HCT116 (cell line): ENCODE data around the gene GDAP1L1. TPM values are rescaled to one million over a fixed set of nuclear protein-coding genes. Genes with fewer than 3 reads are reported as not detected.
A peak's percentile ranks its signal among the peaks of the same experiment; 100 is the strongest.

Experiments
- ATAC-seq: fragments of 200-7000 bp; cut with Tn5 transposase; 2 replicates; pipeline ENCODE4 v1.9.1; 2020; ENCODE audit warnings: mild to moderate bottlenecking, moderate library complexity
- BruUV-seq: library from RNA; stranded (reverse); fragments of 400-500 nt; replicated peaks from 2 replicates; lab custom pipeline; 2021; lab: Mats Ljungman, UMichigan
- CTCF ChIA-PET: fragments of 300-600 bp; sonication (Branson Sonifier 250); formaldehyde crosslinking; loops from one replicate; lab custom pipeline; 2021; ENCODE audit warnings: antibody characterized with exemption; lab: Charles Lee
- POLR2A ChIA-PET: fragments of 300-600, 350-600 bp; sonication (Branson Sonifier 250); formaldehyde crosslinking; loops from one replicate; lab custom pipeline; 2021; ENCODE audit warnings: antibody characterized with exemption; lab: Charles Lee
- RAD21 ChIA-PET, 2 experiments: fragments of 300-600 bp; sonication (Branson Sonifier 250); formaldehyde crosslinking; loops; one replicate each; lab custom pipeline; 2023; ENCODE audit warnings: low total read pairs in 2 of 2; ENCODE audit not compliant: uncharacterized antibody in 2 of 2, unreplicated experiment in 2 of 2, low non-redundant PET in 1 of 2; lab: Charles Lee
- DNase-seq: peaks from one replicate; pipeline ENCODE4 v3.0.0-alpha.2; 2010; ENCODE audit warnings: low read depth, low spot score
- H2AFZ ChIP-seq: fragments of 200-600 bp; shearing (Covaris generic), sonication (generic); 2 replicates; pipeline ENCODE4 v1.6.1; 2017; ENCODE audit warnings: low read depth, mixed run types, mixed read lengths, antibody characterized with exemption, low read length; ENCODE audit not compliant: poor library complexity, severe bottlenecking
- H3K27ac ChIP-seq: 2 replicates; pipeline ENCODE4 v1.5.1; 2012; ENCODE audit warnings: low read depth, low read length
- H3K27me3 ChIP-seq: fragments of 200-600 bp; sonication (generic); 2 replicates; pipeline ENCODE4 v1.6.1; 2016; ENCODE audit warnings: mixed run types, low read length, mixed read lengths; ENCODE audit not compliant: insufficient read depth
- H3K36me3 ChIP-seq, 2 experiments: fragments of 200-500 bp in 1 of 2; fragments of 200-600 bp in 1 of 2; sonication (Bioruptor generic) in 1 of 2; sonication (generic) in 1 of 2; 2 replicates each; pipeline versions ENCODE4 v1.5.1 to v1.6.1; 2014 to 2016; ENCODE audit warnings: low read length in 2 of 2, inconsistent platforms in 1 of 2, mixed read lengths in 1 of 2, mixed run types in 1 of 2; ENCODE audit not compliant: insufficient read depth in 2 of 2, control insufficient read depth in 1 of 2
- H3K4me1 ChIP-seq, 2 experiments: fragments of 200-600 bp in 1 of 2; sonication (generic) in 1 of 2; 2 replicates each; pipeline versions ENCODE4 v1.5.1 to v1.6.1; 2012 to 2017; ENCODE audit warnings: low read length in 2 of 2, inconsistent platforms in 1 of 2, mild to moderate bottlenecking in 1 of 2, mixed read lengths in 1 of 2, mixed run types in 1 of 2, moderate library complexity in 1 of 2; ENCODE audit not compliant: insufficient read depth in 2 of 2, control insufficient read depth in 1 of 2
- H3K4me2 ChIP-seq: fragments of 200-600 bp; sonication (generic); 2 replicates; pipeline ENCODE4 v1.6.1; 2017; ENCODE audit warnings: mixed run types, low read length, mixed read lengths
- H3K4me3 ChIP-seq, 2 experiments: fragments of 200-600 bp in 1 of 2; sonication (generic) in 1 of 2; replicated peaks in 1 of 2; 2 replicates each; pipeline ENCODE4 v1.5.1; 2011 to 2016; ENCODE audit warnings: low read length in 2 of 2, control low read depth in 1 of 2, low read depth in 1 of 2, mild to moderate bottlenecking in 1 of 2, mixed read lengths in 1 of 2, mixed run types in 1 of 2
- H3K79me2 ChIP-seq: fragments of 200-600 bp; sonication (generic); 2 replicates; pipeline ENCODE4 v1.6.1; 2017; ENCODE audit warnings: mild to moderate bottlenecking, mixed run types, low read length, moderate library complexity, mixed read lengths; ENCODE audit not compliant: insufficient read depth
- H3K9ac ChIP-seq: fragments of 200-600 bp; sonication (generic); 2 replicates; pipeline ENCODE4 v1.6.1; 2016; ENCODE audit warnings: low read length, mixed read lengths
- H3K9me2 ChIP-seq: fragments of 200-600 bp; sonication (generic), shearing (Covaris generic); 2 replicates; pipeline ENCODE4 v1.6.1; 2017; ENCODE audit warnings: mixed run types, mild to moderate bottlenecking, moderate library complexity; ENCODE audit not compliant: insufficient read depth
- H3K9me3 ChIP-seq, 2 experiments: fragments of 200-500 bp in 1 of 2; fragments of 200-600 bp in 1 of 2; sonication (Bioruptor generic) in 1 of 2; sonication (generic) in 1 of 2; 2 replicates each; pipeline ENCODE4 v1.6.1; 2014 to 2017; ENCODE audit warnings: low read length in 2 of 2, mixed read lengths in 2 of 2, inconsistent platforms in 1 of 2, low read depth in 1 of 2, mild to moderate bottlenecking in 1 of 2, mixed run types in 1 of 2, moderate library complexity in 1 of 2; ENCODE audit not compliant: control insufficient read depth in 1 of 2, insufficient read depth in 1 of 2
- H4K20me1 ChIP-seq: fragments of 200-600 bp; sonication (generic), shearing (Covaris generic); 2 replicates; pipeline ENCODE4 v1.6.1; 2017; ENCODE audit warnings: mixed run types, mild to moderate bottlenecking, moderate library complexity; ENCODE audit not compliant: insufficient read depth
- ATF3 ChIP-seq: IDR thresholded peaks from 2 replicates; pipeline ENCODE4 v1.6.1; 2012
- CBX3 ChIP-seq: IDR thresholded peaks from 2 replicates; pipeline ENCODE4 v1.6.1; 2012; ENCODE audit warnings: low read depth
- CTCF ChIP-seq, 3 experiments: fragments of 200-600 bp in 1 of 3; sonication (generic) in 1 of 3; IDR thresholded peaks in 2 of 3; conservative IDR thresholded peaks in 1 of 3; 2 replicates each; pipeline ENCODE4 v1.5.1; 2012 to 2017; ENCODE audit warnings: low read depth in 2 of 3, low read length in 2 of 3, antibody characterized with exemption in 1 of 3, borderline replicate concordance in 1 of 3, control low read depth in 1 of 3, mild to moderate bottlenecking in 1 of 3, mixed read lengths in 1 of 3, mixed run types in 1 of 3, moderate library complexity in 1 of 3; ENCODE audit not compliant: insufficient read depth in 1 of 3
- EZH2 ChIP-seq: fragments of 200-600 bp; sonication (generic); IDR thresholded peaks from 2 replicates; pipeline ENCODE4 v1.6.1; 2017; ENCODE audit warnings: antibody characterized with exemption, mixed run types
- FOSL1 ChIP-seq: IDR thresholded peaks from 2 replicates; pipeline ENCODE4 v1.6.1; 2012; ENCODE audit warnings: low read depth
- JUND ChIP-seq: IDR thresholded peaks from 2 replicates; pipeline ENCODE4 v1.6.1; 2012
- POLR2AphosphoS5 ChIP-seq: IDR thresholded peaks from 2 replicates; pipeline ENCODE4 v1.6.1; 2011; ENCODE audit warnings: mild to moderate bottlenecking, low read depth, low read length, moderate library complexity
- RAD21 ChIP-seq: IDR thresholded peaks from 2 replicates; pipeline ENCODE4 v1.6.1; 2012; ENCODE audit warnings: low read depth, mild to moderate bottlenecking
- SP1 ChIP-seq: IDR thresholded peaks from 2 replicates; pipeline ENCODE4 v1.6.1; 2012; ENCODE audit warnings: low read depth
- TCF7L2 ChIP-seq: IDR thresholded peaks from 2 replicates; pipeline ENCODE4 v1.7.0; 2011; ENCODE audit warnings: borderline replicate concordance, inconsistent platforms; ENCODE audit not compliant: insufficient read depth, insufficient read length; ENCODE audit errors: extremely low read depth
- ZFX ChIP-seq: fragments of 450-650 bp; IDR thresholded peaks from 2 replicates; pipeline ENCODE4 v1.6.1; 2017
- intact Hi-C: fragments of 100-400 bp; cut with micrococcal nuclease; formaldehyde crosslinking; loops from 2 replicates; pipeline ENCODE4 v1.10.0; 2022
- total RNA-seq: library from RNA; stranded (reverse); gene quantifications from one replicate; pipeline ENCODE4 v1.2.1, GENCODE V29; 2021; ENCODE audit not compliant: unreplicated experiment
- TF ChIP-seq, protein P1 (sequence below): IDR thresholded peaks from 2 replicates; pipeline ENCODE4 v1.6.1; 2011; ENCODE audit warnings: mild to moderate bottlenecking, low read length, moderate library complexity; ENCODE audit not compliant: insufficient replicate concordance; ENCODE audit errors: extremely low read depth
- TF ChIP-seq, protein P2 (sequence below): IDR thresholded peaks from 2 replicates; pipeline ENCODE4 v1.6.1; 2012; ENCODE audit warnings: low read depth

The GDAP1L1 gene
- total RNA-seq, 1 experiment from 2014 or later, result not detected

- TF ChIP-seq POLR2AphosphoS5 (no peak), FOSL1 (no peak), ZFX (no peak), JUND (no peak)
- TF ChIP-seq, protein P1, sequence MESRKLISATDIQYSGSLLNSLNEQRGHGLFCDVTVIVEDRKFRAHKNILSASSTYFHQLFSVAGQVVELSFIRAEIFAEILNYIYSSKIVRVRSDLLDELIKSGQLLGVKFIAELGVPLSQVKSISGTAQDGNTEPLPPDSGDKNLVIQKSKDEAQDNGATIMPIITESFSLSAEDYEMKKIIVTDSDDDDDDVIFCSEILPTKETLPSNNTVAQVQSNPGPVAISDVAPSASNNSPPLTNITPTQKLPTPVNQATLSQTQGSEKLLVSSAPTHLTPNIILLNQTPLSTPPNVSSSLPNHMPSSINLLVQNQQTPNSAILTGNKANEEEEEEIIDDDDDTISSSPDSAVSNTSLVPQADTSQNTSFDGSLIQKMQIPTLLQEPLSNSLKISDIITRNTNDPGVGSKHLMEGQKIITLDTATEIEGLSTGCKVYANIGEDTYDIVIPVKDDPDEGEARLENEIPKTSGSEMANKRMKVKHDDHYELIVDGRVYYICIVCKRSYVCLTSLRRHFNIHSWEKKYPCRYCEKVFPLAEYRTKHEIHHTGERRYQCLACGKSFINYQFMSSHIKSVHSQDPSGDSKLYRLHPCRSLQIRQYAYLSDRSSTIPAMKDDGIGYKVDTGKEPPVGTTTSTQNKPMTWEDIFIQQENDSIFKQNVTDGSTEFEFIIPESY, result no peak
These were observed 46.1 kb upstream of the GDAP1L1 start (continued) for GRCh38 chr20:44200983-44201382.

DNA sequence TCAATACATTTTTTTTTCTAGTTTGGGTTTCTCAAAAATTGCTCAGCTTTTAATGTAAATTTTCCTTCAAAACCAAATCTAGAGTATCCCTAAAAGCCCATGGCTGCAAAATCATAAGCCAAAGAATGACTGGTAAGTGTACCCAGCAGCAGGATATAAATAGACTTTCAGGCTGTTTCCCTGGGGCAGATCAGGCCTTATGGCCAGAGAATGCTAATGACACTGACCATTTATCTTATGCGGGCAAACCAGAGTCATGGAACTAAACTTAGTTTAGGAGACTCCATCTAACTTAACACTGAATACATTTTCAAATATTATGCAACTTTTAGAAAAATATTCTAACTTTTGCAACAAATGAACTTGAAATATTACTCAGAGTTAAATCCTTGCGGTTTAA lies 43.9 kb upstream of the GDAP1L1 start:
- no TSS peak for BruUV-seq
- CTCF ChIA-PET, result interaction anchor here (1.5 kb wide), 1 partner anchor 87 kb away, joined by 3 read pairs; no protein-coding TSS in a partner anchor
- H3K4me3 ChIP-seq, result peak overlapping the region in 1 of 2 experiments; percentile 28; a peak in 1 of 4 replicates

More for the DNA sequence above, 43.9 kb upstream of the GDAP1L1 start:
- RAD21 ChIA-PET, result no interaction called here
- Histone ChIP-seq H3K4me2 (peak overlapping the region; percentile 74), H3K9me2 (no peaks in the 10 kb centered on the region), H3K27ac (peak overlapping the region; percentile 95; the same call in 1 of the 2 replicates), H3K27me3 (no peaks in the 10 kb centered on the region), H3K36me3 (peaks cover 32 to 35% of the 10 kb centered on the region in 2 experiments), H3K4me1 (peaks cover 40 to 47% of the 10 kb centered on the region in 2 experiments), H2AFZ (no peak overlapping the region), H3K9me3 (no peaks in the 10 kb centered on the region), H3K9ac (peak overlapping the region; percentile 16; the same call in 1 of the 2 replicates), H4K20me1 (no peaks in the 10 kb centered on the region), H3K79me2 (peaks cover 80% of the 10 kb centered on the region)
- intact Hi-C loops, result no loop called here
- ATAC-seq (no peak), DNase-seq (no peak)
- TF ChIP-seq TCF7L2 (no peak), SP1 (no peak), ATF3 (no peak), FOSL1 (no peak), CBX3 (no peak), EZH2 (no peak), RAD21 (no peak), CTCF (IDR thresholded peaks at IDR 0.05 in 2 of 3, conservative IDR thresholded peaks at IDR 0.05 in 1 of 3; ENCODE audit: borderline replicate concordance in 1 of 3, insufficient read depth in 1 of 3, low read depth in 2 of 3, low read length in 2 of 3) (no peak)
- TF ChIP-seq, protein P2, sequence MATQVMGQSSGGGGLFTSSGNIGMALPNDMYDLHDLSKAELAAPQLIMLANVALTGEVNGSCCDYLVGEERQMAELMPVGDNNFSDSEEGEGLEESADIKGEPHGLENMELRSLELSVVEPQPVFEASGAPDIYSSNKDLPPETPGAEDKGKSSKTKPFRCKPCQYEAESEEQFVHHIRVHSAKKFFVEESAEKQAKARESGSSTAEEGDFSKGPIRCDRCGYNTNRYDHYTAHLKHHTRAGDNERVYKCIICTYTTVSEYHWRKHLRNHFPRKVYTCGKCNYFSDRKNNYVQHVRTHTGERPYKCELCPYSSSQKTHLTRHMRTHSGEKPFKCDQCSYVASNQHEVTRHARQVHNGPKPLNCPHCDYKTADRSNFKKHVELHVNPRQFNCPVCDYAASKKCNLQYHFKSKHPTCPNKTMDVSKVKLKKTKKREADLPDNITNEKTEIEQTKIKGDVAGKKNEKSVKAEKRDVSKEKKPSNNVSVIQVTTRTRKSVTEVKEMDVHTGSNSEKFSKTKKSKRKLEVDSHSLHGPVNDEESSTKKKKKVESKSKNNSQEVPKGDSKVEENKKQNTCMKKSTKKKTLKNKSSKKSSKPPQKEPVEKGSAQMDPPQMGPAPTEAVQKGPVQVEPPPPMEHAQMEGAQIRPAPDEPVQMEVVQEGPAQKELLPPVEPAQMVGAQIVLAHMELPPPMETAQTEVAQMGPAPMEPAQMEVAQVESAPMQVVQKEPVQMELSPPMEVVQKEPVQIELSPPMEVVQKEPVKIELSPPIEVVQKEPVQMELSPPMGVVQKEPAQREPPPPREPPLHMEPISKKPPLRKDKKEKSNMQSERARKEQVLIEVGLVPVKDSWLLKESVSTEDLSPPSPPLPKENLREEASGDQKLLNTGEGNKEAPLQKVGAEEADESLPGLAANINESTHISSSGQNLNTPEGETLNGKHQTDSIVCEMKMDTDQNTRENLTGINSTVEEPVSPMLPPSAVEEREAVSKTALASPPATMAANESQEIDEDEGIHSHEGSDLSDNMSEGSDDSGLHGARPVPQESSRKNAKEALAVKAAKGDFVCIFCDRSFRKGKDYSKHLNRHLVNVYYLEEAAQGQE, result no peak
- POLR2A ChIA-PET, result no interaction called here
